Sciatic nerve (tissue), 2 donors: Measurements from ENCODE around the gene LSS. TPM values are rescaled to one million over a fixed set of nuclear protein-coding genes. Genes with fewer than 3 reads are reported as not detected.
A peak's percentile ranks its signal among the peaks of the same experiment; 100 is the strongest.
"Not testable (repeated sequence)": the region's sequence is repeated elsewhere in the genome, so short reads cannot be mapped to it uniquely, and the experiment has no call there.

Experiments used
- ATAC-seq: fragments of 200-7000 bp; cut with Tn5 transposase; one replicate; pipeline ENCODE4 v1.9.1; 2020; ENCODE audit warnings: mild to moderate bottlenecking, moderate library complexity
- DNase-seq: peaks from one replicate; pipeline ENCODE4 v3.0.0-alpha.2; 2020; ENCODE audit warnings: low spot score
- intact Hi-C: fragments of 100-400 bp; cut with DNase I; formaldehyde crosslinking; loops from one replicate; pipeline ENCODE4 v1.14.2; 2022
- total RNA-seq: library from RNA; stranded (reverse); fragmentation: NEBNext Ultra II Directional; extraction: Animal tissue kit (Norgen Biotek cat#: 25700); gene quantifications from one replicate; pipeline ENCODE4 v1.2.1, GENCODE V29; 2021
- donor health status: DM: no; HTN: no; CAD: no.
- donor health status: DM: no; HTN: no; CAD: no.

Gene LSS
- total RNA-seq, 1 donor from 2014 or later, result 111 TPM

GRCh38 chr21:46150491-46151121 lies 78.0 kb downstream of the LSS start:
- intact Hi-C loops, result no loop called here
- DNase-seq, result peak; percentile 48
- no peak for ATAC-seq

- intact Hi-C loops, result no loop called here
- ATAC-seq, result no peak
- peak; percentile 57 for DNase-seq
Measured at GRCh38 chr21:46150073-46150472, 78.5 kb downstream of the LSS start.

GRCh38 chr21:46149205-46149901 lies 79.2 kb downstream of the LSS start:
- peak; percentile 53 for DNase-seq
- ATAC-seq, result no peak
- intact Hi-C loops, result no loop called here

DNA sequence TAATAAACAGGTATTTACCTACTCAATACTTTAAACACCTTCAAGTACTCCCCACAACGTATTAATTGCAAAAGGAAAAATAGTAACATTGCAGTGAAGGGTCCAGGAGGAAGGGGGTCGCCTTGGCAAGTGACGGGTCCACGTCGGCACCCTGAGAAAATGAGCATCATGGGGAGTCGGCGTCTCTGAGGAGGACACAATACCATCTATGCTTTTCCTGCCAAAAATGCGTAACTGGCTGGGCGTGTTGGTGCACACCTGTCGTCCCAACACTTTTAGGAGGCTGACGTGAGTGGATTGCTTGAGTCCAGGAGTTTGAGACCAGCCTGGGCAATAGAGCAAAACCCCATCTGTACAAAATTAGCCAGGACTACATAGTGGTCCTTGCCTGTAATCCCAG lies 80.5 kb downstream of the LSS start:
- DNase-seq, result peak; percentile 36
- ATAC-seq, result no peak
- intact Hi-C loops, result no loop called here

DNA sequence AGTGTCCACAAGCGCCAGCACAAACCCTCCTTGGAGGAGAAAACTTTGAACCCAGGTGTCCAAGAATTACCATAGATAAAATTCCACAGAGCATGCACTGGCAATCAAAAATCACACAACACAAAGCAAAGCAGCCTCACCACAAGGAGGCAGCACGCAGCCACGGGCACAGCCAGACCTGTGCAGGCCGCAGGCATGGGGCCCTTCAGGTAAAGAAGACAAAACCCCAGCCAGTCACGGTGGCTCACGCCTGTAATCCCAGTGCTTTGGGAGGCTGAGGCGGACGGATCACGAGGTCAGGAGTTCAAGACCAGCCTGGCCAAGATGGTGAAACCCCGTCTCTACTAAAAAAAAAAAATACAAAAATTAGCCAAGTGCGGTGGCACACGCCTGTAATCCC lies 81.1 kb downstream of the LSS start:
- intact Hi-C loops, ATAC-seq: not testable (repeated sequence)
- DNase-seq, result peak; percentile 53

DNA sequence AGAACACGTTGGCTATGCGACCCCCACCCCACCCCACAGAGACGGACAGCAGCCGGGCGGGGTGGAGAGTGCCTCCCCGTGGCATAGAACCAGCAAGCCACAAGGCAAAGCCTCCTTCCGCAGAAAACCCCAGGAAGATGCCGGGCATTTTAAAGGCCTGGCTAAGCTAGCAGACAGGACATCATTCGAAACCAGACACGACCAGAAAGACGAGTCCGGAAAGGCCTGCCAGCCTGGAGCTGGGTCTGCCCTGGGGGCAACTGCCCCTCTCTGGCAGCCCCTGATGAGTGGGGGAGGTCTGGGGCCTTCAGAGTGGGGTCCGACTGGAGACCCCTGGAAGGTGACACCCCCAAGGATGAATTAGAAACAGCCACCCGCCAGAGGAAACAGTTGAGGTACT lies 81.7 kb downstream of the LSS start:
- intact Hi-C loops, result no loop called here
- DNase-seq (peak; percentile 40), ATAC-seq (no peak)

DNA sequence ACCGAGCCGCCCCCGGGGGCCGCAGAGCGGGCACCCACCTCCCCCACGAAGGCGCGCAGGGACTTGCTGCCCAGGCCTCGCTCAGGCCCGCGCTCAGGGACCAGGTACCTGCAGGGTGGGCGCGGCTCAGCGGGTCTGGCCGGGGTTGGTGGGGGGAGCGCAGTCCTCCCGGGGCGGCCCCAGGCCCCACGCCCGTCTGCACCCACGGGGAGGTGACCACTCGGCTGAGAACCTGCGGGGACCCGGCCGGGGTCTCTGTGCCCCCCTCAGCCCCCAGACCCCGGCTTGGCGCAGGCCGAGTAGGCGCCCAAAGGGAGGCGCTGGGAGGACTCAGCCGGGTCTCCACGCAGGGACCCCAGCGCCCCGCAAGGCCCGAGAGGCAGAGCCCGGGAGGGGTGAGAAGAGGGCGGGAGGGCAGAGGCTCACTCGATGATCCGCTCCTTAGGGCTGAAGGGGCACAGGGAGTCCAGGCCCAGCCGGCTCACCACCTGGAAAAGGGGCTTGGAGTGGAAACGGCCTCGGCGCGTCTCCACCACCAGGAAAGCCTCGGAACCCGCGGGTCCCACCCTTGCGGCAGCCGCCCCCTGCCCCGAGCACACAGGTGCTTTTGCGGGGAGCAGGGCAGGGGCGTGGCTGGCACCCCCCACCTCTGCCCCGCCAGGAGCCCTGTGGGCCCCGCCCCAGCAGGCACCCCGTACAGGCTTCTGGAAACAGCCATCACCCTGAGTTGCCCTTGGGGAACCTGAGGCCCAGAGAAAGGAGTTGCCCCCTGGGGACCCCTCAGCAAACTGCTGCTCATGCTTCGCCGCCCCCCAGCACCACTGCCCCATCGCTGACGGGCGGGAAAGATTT lies 82.5 kb downstream of the LSS start:
- ATAC-seq (no peak), DNase-seq (peak; percentile 59)
- intact Hi-C loops, result no loop called here

GRCh38 chr21:46145159-46145839 lies 83.3 kb downstream of the LSS start:
- DNase-seq (peak; percentile 54), ATAC-seq (no peak)
- intact Hi-C loops, result no loop called here

DNA sequence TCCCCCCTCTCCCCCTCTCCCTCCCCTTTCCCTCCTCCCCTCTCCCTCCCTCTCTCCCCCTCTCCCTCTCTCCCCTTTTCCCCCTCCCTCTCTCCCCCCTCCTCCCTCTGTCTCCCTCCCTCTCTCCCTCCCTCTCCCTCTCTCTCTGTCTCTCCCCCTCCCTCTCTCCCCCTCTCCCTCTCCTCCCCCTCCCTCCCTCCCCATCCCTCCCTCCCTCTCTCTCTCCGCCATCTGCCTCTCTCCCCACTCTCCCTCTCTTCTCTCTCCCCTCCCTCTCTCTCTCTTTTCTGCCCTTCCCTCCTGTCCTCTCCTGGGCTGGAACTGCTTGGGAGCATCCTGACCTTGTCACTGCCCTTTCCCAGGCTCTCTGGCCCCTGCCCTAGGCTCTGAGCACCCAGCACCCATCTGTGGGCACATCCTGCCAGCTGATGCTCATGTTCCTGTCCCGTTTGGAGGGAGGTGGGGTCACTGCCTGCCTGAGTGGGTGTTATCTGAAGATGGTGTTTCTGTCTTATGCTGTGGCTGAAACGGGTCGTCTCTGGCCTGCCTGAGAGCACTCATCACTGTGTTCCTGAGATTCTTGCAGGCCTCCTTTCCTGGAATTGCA lies 84.0 kb downstream of the LSS start:
- intact Hi-C loops, result no loop called here
- no peak for ATAC-seq
- peak; percentile 47 for DNase-seq

- intact Hi-C loops, result no loop called here
- DNase-seq (peak; percentile 61), ATAC-seq (no peak)
Measured at GRCh38 chr21:46142582-46143473, 85.7 kb downstream of the LSS start.

GRCh38 chr21:46141767-46142581 lies 86.6 kb downstream of the LSS start:
- intact Hi-C loops, result no loop called here
- DNase-seq (no peak), ATAC-seq (no peak)

GRCh38 chr21:46140352-46141003 lies 88.1 kb downstream of the LSS start:
- DNase-seq, intact Hi-C loops, ATAC-seq: not testable (repeated sequence)

- intact Hi-C loops, result no loop called here
- DNase-seq (no peak), ATAC-seq (no peak)
Measured at GRCh38 chr21:46139686-46140085, 88.9 kb downstream of the LSS start.

DNA sequence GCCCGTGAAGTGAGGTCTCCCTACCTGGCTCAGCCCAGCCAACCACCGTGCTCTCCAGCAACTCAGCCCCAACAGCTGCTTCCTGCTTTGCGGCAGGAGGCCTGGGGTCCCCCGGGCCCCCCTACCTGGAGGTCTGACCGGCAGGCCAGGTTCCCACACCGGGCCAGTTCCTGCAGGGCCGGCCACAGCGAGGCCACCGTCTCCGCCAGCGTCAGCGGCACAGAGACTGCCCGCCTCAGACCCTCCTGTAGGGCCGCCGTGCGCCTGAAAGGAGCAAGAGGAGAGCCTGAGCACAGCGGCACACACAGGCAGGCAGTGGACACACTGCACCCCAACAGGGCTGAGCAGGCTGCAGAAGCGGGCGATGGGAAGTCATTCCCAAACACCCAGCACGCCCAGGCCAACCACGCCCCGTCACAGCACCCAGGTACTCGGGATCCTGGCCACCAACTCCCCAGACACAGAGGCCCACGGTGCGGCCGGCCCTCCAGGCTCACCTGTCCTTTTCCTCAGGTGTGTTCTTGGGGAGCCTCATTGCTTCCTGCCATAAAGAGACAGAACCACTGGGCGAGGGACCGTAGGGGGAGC lies 90.1 kb downstream of the LSS start:
- intact Hi-C loops, result no loop called here
- DNase-seq, result no peak
- no peak for ATAC-seq
